Hematopoietic multipotent progenitor cell treated with erythropoietin and hydrocortisone succinate and interleukin-3 and kit ligand, for 17 days (in vitro differentiated cells): ENCODE measurements around the gene UACA.
"Not testable (repeated sequence)": the region's sequence is repeated elsewhere in the genome, so short reads cannot be mapped to it uniquely, and the experiment has no call there.

ENCODE experiments used
- DNase-seq: peaks from one replicate; pipeline ENCODE4 v3.0.0-alpha.2; 2015; ENCODE audit warnings: low spot score

UACA gene

GRCh38 chr15:70618929-70619328 is 144.4 kb downstream of the UACA start:
- no peak for DNase-seq

- no peak for DNase-seq
Observed at GRCh38 chr15:70617911-70618287, 145.5 kb downstream of the UACA start.

- DNase-seq = no peak
Observed at GRCh38 chr15:70617076-70617910, 146.1 kb downstream of the UACA start.

GRCh38 chr15:70616311-70616756 is 147.0 kb downstream of the UACA start:
- not testable (repeated sequence) for DNase-seq

GRCh38 chr15:70615435-70616310 is 147.7 kb downstream of the UACA start:
- DNase-seq = no peak

- no peak for DNase-seq
Observed at GRCh38 chr15:70614221-70614620, 149.1 kb downstream of the UACA start.

GRCh38 chr15:70613271-70613670 is 150.1 kb downstream of the UACA start:
- no peak for DNase-seq

- DNase-seq = no peak
Observed at GRCh38 chr15:70611286-70611685, 152.1 kb downstream of the UACA start.

- no peak for DNase-seq
Observed at GRCh38 chr15:70610541-70610940, 152.8 kb downstream of the UACA start.

- DNase-seq = no peak
Observed at GRCh38 chr15:70609889-70610288, 153.5 kb downstream of the UACA start.

GRCh38 chr15:70608144-70608543 is 155.2 kb downstream of the UACA start:
- DNase-seq = no peak

GRCh38 chr15:70605606-70606410 is 157.6 kb downstream of the UACA start:
- DNase-seq = no peak

- no peak for DNase-seq
Observed at GRCh38 chr15:70604666-70605315, 158.6 kb downstream of the UACA start.
